ENCODE results near the gene AGFG2.
A peak's percentile ranks its signal among the peaks of the same experiment; 100 is the strongest.

The AGFG2 gene

DNA sequence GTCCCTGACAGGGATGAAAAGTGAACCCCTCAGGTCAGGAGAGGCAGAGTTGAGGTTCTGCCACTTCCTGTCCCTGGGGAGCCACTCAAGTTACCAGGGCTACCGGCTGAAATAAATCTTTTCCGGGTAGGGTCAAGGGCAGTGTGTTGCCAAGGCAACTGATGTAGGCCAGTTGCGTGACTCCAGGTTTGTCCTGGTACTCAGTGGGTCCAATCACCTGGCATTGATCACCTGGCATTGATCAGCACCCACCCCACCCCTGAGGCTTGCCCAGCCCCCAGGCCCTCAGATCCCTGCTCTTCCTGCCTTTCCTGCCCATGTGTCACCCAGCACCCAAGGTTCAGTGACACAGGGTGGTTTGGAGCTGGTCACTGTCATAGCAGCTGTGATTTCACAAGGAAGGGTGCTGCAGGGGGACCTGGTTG is 28.8 kb downstream of the AGFG2 start:
- Mint-ChIP-seq H3K4me1 (peaks cover 28% of the 10 kb centered on the region), H3K27me3 (no peaks in the 10 kb centered on the region), H3K27ac (peak overlapping the region; percentile 6), H3K9me3 (no peaks in the 10 kb centered on the region), H3K36me3 (peaks cover 9% of the 10 kb centered on the region), H3K4me3 (no peak overlapping the region)
- ATAC-seq (ENCODE audit: low read depth) (peak; percentile 33), DNase-seq (ENCODE audit: low spot score in 2 of 2) (no peak)

DNA sequence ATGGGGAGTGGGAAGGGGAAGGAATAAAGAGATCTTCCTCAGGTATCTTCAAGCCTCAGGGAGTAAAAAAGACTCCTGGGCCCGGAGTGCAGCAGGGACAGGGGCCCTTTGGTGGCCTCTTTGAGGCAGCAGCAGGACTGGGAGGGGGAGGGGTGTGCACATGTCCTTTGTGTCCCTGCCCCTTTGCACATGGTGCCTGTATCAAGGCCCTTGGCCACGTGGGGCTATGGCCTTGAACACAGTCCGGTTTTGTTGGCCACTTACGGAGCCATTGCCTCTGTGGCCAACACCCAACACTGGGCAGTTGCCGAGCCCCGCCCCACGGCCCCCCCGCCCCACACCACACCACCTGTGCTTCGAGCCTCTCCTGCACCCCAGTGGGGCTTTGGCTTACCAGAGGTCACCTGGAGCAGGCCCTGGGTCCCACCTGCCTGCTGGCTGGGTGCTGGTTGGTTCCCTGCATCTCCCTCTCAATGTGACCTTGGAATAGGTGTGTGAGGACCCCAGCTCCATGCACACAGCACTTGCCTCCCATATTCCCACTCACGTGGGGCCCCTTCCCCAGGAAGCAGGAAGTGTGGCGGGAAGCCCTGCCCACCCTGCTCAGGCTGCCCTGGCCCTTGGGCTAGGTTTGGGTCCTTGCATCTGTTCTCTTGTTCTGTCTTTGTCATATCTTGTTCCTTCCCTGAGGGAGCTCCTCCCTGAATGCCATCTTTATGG is 29.3 kb downstream of the AGFG2 start:
- DNase-seq (ENCODE audit: low spot score in 2 of 2) = no peak
- H3K27me3 Mint-ChIP-seq = no peaks in the 10 kb centered on the region
- H3K4me1 Mint-ChIP-seq = peaks cover 28% of the 10 kb centered on the region
- H3K4me3 Mint-ChIP-seq = peak overlapping the region; percentile 49
- no peak for ATAC-seq (ENCODE audit: low read depth)
- H3K36me3 Mint-ChIP-seq = peaks cover 7% of the 10 kb centered on the region
- H3K9me3 Mint-ChIP-seq = no peaks in the 10 kb centered on the region
- peak overlapping the region; percentile 6 for H3K27ac Mint-ChIP-seq

- Mint-ChIP-seq H3K9me3 (no peaks in the 10 kb centered on the region), H3K27ac (peak overlapping the region; percentile 53), H3K36me3 (peaks cover 6% of the 10 kb centered on the region), H3K4me3 (peak overlapping the region; percentile 49), H3K4me1 (peaks cover 28% of the 10 kb centered on the region), H3K27me3 (no peaks in the 10 kb centered on the region)
- no peak for DNase-seq (ENCODE audit: low spot score in 2 of 2)
- peak; percentile 32 for ATAC-seq (ENCODE audit: low read depth)
Measured at GRCh38 chr7:100568896-100569844, 30.2 kb downstream of the AGFG2 start.

DNA sequence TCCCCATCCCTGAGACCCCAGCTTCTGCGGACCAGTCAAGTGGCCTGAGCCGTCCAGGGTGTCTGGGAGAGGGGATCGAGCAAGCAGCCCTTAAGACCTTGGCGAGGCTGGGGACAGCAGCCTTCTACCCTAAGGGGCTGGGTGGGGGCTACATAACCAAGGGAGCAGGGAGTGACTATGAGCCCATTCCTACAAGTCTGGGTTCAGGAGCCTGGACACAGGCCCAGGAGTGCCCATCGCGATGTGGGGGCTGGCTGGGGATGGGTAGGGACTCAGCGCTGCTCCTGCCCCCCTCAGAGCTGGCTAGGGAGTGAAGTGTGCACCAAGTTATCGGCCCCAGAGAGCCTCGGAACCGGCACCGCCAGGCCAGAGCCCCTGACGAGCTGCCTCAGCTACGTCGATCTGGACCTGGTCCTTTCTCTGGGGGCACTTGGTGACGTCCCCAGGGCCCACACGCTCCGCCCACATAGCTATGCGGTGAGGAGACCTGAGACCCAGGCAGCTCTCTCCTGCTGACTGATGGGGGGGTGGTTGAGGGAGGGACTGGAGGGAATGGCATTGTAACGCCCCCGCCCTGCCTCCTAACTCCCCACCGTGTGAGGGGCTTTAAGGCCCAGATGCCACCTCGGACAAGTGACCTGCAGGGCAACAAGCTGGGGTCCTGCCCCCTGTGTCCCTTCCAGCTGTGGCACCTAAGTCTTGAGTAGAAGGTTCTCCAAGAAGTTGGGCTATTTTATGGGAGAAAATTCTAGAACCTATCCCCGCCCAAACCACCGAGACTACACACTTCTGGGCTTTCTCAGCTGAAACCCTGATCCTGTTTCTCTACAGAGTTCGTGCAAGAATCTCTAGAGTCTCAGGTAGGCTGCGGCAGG is 32.2 kb downstream of the AGFG2 start:
- no peak for ATAC-seq (ENCODE audit: low read depth)
- Mint-ChIP-seq H3K27me3 (no peaks in the 10 kb centered on the region), H3K4me3 (no peak overlapping the region)

DNA sequence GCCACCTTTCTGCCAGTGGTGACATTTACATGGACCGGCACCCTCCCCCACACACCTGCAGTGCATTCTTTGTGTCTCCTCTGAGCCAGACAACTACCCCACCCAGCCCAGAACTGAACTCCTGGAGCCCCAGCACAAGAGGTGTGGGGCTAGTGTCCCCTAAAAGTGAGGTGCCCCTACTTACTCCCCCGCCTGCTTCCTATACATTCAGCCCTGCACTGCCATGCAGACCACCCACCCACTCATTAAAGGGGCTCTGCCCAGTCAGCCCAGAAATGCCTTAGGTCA is 32.8 kb downstream of the AGFG2 start:
- H3K27ac Mint-ChIP-seq = no peak overlapping the region

More for the DNA sequence above, 32.2 kb downstream of the AGFG2 start:
- Mint-ChIP-seq H3K4me1 (peaks cover 28% of the 10 kb centered on the region), H3K27ac (no peak overlapping the region), H3K36me3 (peaks cover 18% of the 10 kb centered on the region), H3K9me3 (no peaks in the 10 kb centered on the region)
- DNase-seq (ENCODE audit: low spot score in 2 of 2) = no peak

DNA sequence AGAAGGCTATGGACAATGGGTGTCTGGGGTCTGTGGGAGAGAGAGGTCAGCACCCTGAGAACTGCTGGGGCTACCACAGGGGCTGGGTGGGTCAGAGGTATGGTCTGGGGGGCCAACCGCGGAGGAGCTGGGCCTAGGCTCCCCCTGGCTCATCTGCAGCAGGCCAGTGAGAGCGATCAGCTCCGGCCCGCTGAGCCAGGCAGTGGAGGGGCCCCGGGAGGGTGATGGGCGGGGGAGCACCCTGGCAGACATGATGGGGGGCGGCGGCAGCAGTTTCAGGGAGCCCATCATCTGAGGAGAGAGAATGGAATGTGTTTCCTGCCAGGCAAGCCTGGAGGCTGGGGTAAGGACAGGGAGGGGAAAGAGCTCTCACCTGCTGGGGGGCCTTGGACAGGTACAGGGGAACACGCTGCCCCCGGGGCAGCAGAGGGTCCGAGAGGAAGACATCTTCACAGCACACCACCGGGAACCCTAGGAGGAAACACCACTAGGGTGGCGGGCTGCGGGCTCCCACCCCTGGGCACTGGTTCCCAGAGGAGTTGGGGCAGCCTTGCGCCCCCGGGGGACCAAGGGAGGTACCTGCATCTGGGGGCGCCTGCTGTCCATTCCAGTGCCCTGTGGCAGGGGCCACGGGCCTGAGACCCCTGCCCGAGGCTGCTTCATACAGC is 33.4 kb downstream of the AGFG2 start:
- no peaks in the 10 kb centered on the region for H3K9me3 Mint-ChIP-seq

More for the DNA sequence above, 32.8 kb downstream of the AGFG2 start:
- Mint-ChIP-seq H3K36me3 (peaks cover 24% of the 10 kb centered on the region), H3K4me3 (no peak overlapping the region), H3K9me3 (no peaks in the 10 kb centered on the region), H3K4me1 (peaks cover 25% of the 10 kb centered on the region), H3K27me3 (no peaks in the 10 kb centered on the region)
- no peak for ATAC-seq (ENCODE audit: low read depth)
- no peak for DNase-seq (ENCODE audit: low spot score in 2 of 2)

GRCh38 chr7:100572949-100573675 is 34.1 kb downstream of the AGFG2 start:
- Mint-ChIP-seq H3K4me1 (peaks cover 17% of the 10 kb centered on the region), H3K27ac (no peak overlapping the region), H3K4me3 (no peak overlapping the region), H3K27me3 (no peaks in the 10 kb centered on the region), H3K9me3 (no peaks in the 10 kb centered on the region), H3K36me3 (peaks cover 25% of the 10 kb centered on the region)
- ATAC-seq (ENCODE audit: low read depth) (no peak), DNase-seq (ENCODE audit: low spot score in 2 of 2) (no peak)

More for the DNA sequence above, 33.4 kb downstream of the AGFG2 start:
- no peak overlapping the region for H3K4me3 Mint-ChIP-seq
- H3K27ac Mint-ChIP-seq = no peak overlapping the region
- DNase-seq (ENCODE audit: low spot score in 2 of 2) (no peak), ATAC-seq (ENCODE audit: low read depth) (no peak)
- H3K36me3 Mint-ChIP-seq = peaks cover 25% of the 10 kb centered on the region
- H3K4me1 Mint-ChIP-seq = peaks cover 22% of the 10 kb centered on the region
- H3K27me3 Mint-ChIP-seq = no peaks in the 10 kb centered on the region

DNA sequence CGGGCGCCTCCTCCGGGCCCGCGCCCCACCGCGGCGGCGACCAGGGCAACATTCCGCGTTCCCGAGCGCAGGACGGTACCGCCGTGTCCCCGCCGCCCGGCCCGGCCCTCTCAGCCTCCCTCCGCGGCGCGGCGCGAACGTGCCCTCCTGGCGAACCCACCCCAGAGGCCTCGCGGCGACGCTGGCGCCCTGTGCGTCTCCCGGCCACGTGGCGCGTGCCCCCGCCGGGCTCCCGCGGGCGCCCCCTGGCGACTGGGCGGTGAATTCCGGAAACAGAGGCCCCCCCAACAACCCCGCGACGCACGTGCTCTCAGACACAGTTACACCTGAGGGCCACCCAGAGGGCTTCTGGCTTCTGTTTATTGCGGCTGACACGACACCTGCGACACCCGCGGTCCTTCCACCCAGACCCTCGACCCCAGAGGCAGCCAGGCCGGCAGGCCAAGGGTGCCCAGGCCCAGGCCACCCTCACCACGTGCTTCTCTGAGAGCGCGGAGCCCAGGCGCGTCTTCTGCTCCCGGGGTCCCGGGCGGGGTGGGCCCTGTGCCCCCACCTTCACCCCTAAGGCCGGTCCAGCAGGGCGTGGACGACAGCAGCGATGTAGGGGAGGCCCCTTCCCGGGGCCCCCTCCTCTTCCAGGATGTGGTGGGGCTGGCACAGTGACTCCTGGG is 34.8 kb downstream of the AGFG2 start, which contains the start of gene SAP25:
TSS of gene SAP25 (minus strand) at position 210 of the 671 bp plus-strand sequence. CDS start at position 52, 158 bp downstream.
- no peaks in the 10 kb centered on the region for H3K27me3 Mint-ChIP-seq
- H3K4me3 Mint-ChIP-seq = no peak within 1 kb of the TSS
- H3K27ac Mint-ChIP-seq = no peak within 1 kb of the TSS
- no peaks in the 10 kb centered on the region for H3K9me3 Mint-ChIP-seq
- ATAC-seq (ENCODE audit: low read depth) = no peak
- peaks cover 26% of the 10 kb centered on the region for H3K36me3 Mint-ChIP-seq
- DNase-seq (ENCODE audit: low spot score in 2 of 2) = no peak
- H3K4me1 Mint-ChIP-seq = peaks cover 13% of the 10 kb centered on the region

GRCh38 chr7:100574362-100575205 is 35.6 kb downstream of the AGFG2 start:
- H3K27me3 Mint-ChIP-seq = no peaks in the 10 kb centered on the region
- no peak for DNase-seq (ENCODE audit: low spot score in 2 of 2)
- no peak for ATAC-seq (ENCODE audit: low read depth)
- H3K9me3 Mint-ChIP-seq = no peaks in the 10 kb centered on the region
- peaks cover 5% of the 10 kb centered on the region for H3K4me1 Mint-ChIP-seq
- no peak overlapping the region for H3K4me3 Mint-ChIP-seq
- no peak overlapping the region for H3K27ac Mint-ChIP-seq
- peaks cover 30% of the 10 kb centered on the region for H3K36me3 Mint-ChIP-seq

DNA sequence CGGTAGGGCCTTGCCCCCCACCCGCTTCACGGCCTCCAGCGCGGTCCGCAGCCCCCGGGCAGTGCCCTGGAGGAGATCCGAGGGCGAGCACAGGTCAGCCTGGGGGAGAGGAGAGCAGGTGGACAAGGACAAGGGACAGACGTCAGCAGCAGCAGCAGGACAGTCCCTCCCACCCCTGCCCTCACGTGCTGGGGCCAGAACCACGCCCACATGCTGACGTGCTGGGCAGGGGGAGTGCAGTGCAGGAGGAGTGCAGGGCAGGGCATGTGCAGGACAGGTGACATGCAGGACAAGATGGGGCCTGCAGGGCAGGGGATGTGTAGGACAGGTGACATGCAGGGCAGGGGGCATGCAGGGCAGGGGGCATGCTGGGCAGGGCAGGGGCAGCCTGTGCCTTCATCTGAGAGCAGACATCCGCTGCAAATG is 36.2 kb downstream of the AGFG2 start:
- Mint-ChIP-seq H3K27ac (no peak overlapping the region), H3K27me3 (no peaks in the 10 kb centered on the region), H3K9me3 (no peaks in the 10 kb centered on the region), H3K4me3 (no peak overlapping the region), H3K4me1 (peaks cover 4% of the 10 kb centered on the region), H3K36me3 (peaks cover 32% of the 10 kb centered on the region)
- DNase-seq (ENCODE audit: low spot score in 2 of 2) = no peak
- no peak for ATAC-seq (ENCODE audit: low read depth)

GRCh38 chr7:100575746-100576383 is 36.9 kb downstream of the AGFG2 start:
- Mint-ChIP-seq H3K27ac (no peak overlapping the region), H3K4me1 (peaks cover 4% of the 10 kb centered on the region), H3K4me3 (no peak overlapping the region), H3K9me3 (no peaks in the 10 kb centered on the region), H3K36me3 (peaks cover 32% of the 10 kb centered on the region), H3K27me3 (no peaks in the 10 kb centered on the region)
- ATAC-seq (ENCODE audit: low read depth) (no peak), DNase-seq (ENCODE audit: low spot score in 2 of 2) (no peak)
